NT2/D1 (cell line): ENCODE data around the gene TKFC.

Source experiments
- DNase-seq: peaks from one replicate; pipeline ENCODE4 v3.0.0-alpha.2; 2011; ENCODE audit warnings: low read depth, low spot score
- H3K27me3 ChIP-seq: 2 replicates; pipeline ENCODE4 v1.6.0; 2011; ENCODE audit warnings: mild to moderate bottlenecking; ENCODE audit not compliant: insufficient read length, insufficient read depth
- H3K36me3 ChIP-seq: 2 replicates; pipeline ENCODE4 v1.6.1; 2011; ENCODE audit warnings: mild to moderate bottlenecking, low read length, mixed read lengths; ENCODE audit not compliant: insufficient read depth, insufficient read length
- H3K4me1 ChIP-seq: 2 replicates; pipeline ENCODE4 v1.5.1; 2011; ENCODE audit not compliant: insufficient read depth, insufficient read length
- H3K4me3 ChIP-seq: 2 replicates; pipeline ENCODE4 v1.5.1; 2011; ENCODE audit warnings: low read depth; ENCODE audit not compliant: insufficient read length
- H3K9ac ChIP-seq: 2 replicates; pipeline ENCODE4 v1.6.0; 2011; ENCODE audit warnings: low read depth; ENCODE audit not compliant: insufficient read length
- H3K9me3 ChIP-seq: 2 replicates; pipeline ENCODE4 v1.5.1; 2011; ENCODE audit warnings: mild to moderate bottlenecking, low read length; ENCODE audit not compliant: insufficient read depth
- SUZ12 ChIP-seq: IDR thresholded peaks from 2 replicates; pipeline ENCODE4 v1.6.1; 2011; ENCODE audit not compliant: insufficient read length, insufficient read depth; ENCODE audit errors: extremely low read depth
- YY1 ChIP-seq: IDR thresholded peaks from 2 replicates; pipeline ENCODE4 v1.6.1; 2011; ENCODE audit not compliant: insufficient read length, insufficient read depth
- ZNF274 ChIP-seq: IDR thresholded peaks from 2 replicates; pipeline ENCODE4 v1.6.1; 2011; ENCODE audit warnings: mild to moderate bottlenecking, low read depth, low read length

TKFC gene

DNA sequence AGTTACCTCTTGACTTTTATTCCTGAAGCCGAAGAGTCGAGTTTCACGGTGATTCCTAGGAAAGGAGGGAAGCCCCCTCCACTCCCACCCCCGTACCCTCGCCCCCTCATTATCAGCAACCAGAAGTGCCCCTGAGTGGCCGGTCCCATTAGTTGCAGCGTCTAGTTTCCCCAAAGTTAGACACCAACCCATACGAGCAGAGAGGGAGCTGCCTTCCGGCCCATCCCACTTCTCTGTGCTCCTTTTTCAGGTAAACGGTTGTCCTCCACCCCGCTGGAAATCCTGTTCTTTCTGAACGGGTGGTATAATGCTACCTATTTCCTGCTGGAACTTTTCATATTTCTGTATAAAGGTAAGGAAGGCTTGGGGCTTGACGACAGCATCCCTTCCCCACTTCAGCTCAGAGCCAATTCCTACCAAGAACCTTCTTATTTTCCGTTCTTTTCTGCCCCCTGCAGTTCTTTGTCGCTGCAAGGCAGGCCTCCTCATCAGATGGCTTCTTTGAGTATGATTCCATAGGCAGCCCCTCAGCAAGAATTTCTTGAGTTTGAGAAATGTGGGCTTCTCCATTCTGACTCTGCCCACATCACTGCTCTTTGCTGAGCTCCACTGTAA lies 60.1 kb downstream of the TKFC start:
- Histone ChIP-seq H3K9ac (peak overlapping the region; percentile 87), H3K9me3 (peaks cover 6% of the 10 kb centered on the region; the same call in 1 of the 2 replicates), H3K4me3 (peak overlapping the region; percentile 78), H3K4me1 (peaks cover 3% of the 10 kb centered on the region), H3K27me3 (peaks cover 6% of the 10 kb centered on the region), H3K36me3 (peaks cover 18% of the 10 kb centered on the region)
- TF ChIP-seq YY1, result no peak
- no peak for TF ChIP-seq ZNF274
- no peak for TF ChIP-seq SUZ12
- no peak for DNase-seq
